Right atrium auricular region (tissue), 2 donors: Measurements from ENCODE around the gene MEGF6. TPM values are rescaled to one million over a fixed set of nuclear protein-coding genes. Genes with fewer than 3 reads are reported as not detected.

Experiments
- DNase-seq: peaks from one replicate; pipeline ENCODE4 v3.0.0-alpha.2; 2019; ENCODE audit warnings: low spot score
- H3K27ac ChIP-seq, 2 donors: fragments of 200-600 bp; sonication (generic); 1 replicate in 1 of 2; 2 replicates in 1 of 2; pipeline ENCODE4 v1.5.1; 2016 to 2019
- H3K27me3 ChIP-seq, 2 donors: fragments of 200-600 bp; sonication (generic); one replicate each; pipeline versions ENCODE4 v1.5.1 to v1.6.0; 2017 to 2019
- H3K36me3 ChIP-seq: fragments of 200-600 bp; sonication (generic); one replicate; pipeline ENCODE4 v1.5.1; 2016
- H3K4me1 ChIP-seq, 2 donors: fragments of 200-600 bp; sonication (generic); one replicate each; pipeline versions ENCODE4 v1.5.1 to v1.6.0; 2017 to 2019
- H3K4me3 ChIP-seq, 2 donors: fragments of 200-600 bp; sonication (generic); 1 replicate in 1 of 2; 2 replicates in 1 of 2; pipeline ENCODE4 v1.5.1; 2017 to 2019; ENCODE audit warnings: mild to moderate bottlenecking in 1 of 2, moderate library complexity in 1 of 2
- H3K9me3 ChIP-seq, 2 donors: fragments of 200-600 bp; sonication (generic); one replicate each; pipeline ENCODE4 v1.5.1; 2019
- CTCF ChIP-seq, 2 donors: fragments of 200-600 bp; sonication (generic); IDR thresholded peaks; one replicate each; pipeline ENCODE4 v1.5.1; 2019; ENCODE audit warnings: antibody characterized with exemption in 2 of 2
- total RNA-seq, 2 donors: library from RNA; depleted of rRNA; stranded (reverse); fragments of >200 nt; gene quantifications; one replicate each; pipeline ENCODE4 v1.1.0, GENCODE V29; 2016

MEGF6 gene
- total RNA-seq, 2 donors from 2014 or later = 14.9 to 32.6 TPM

- Histone ChIP-seq H3K9me3 (no peaks in the 10 kb centered on the region), H3K27me3 (no peaks in the 10 kb centered on the region), H3K27ac (no peak overlapping the region), H3K36me3 (no peaks in the 10 kb centered on the region), H3K4me3 (no peak overlapping the region), H3K4me1 (peaks cover 0 to 22% of the 10 kb centered on the region in 2 donors)
- DNase-seq = no peak
- no peak for TF ChIP-seq CTCF (IDR thresholded peaks at IDR 0.05)
Measured at GRCh38 chr1:3596663-3597598, 14.4 kb downstream of the MEGF6 start.

- Histone ChIP-seq H3K4me1 (peaks cover 0 to 22% of the 10 kb centered on the region in 2 donors), H3K4me3 (no peak overlapping the region), H3K27me3 (no peaks in the 10 kb centered on the region), H3K27ac (no peak overlapping the region), H3K36me3 (no peaks in the 10 kb centered on the region), H3K9me3 (no peaks in the 10 kb centered on the region)
- no peak for DNase-seq
- no peak for TF ChIP-seq CTCF (IDR thresholded peaks at IDR 0.05)
Measured at GRCh38 chr1:3595949-3596348, 15.4 kb downstream of the MEGF6 start.

GRCh38 chr1:3594706-3595377 lies 16.5 kb downstream of the MEGF6 start:
- no peak overlapping the region for H3K4me3 ChIP-seq

GRCh38 chr1:3593745-3594144 lies 17.6 kb downstream of the MEGF6 start:
- Histone ChIP-seq H3K27me3 (no peaks in the 10 kb centered on the region), H3K36me3 (no peaks in the 10 kb centered on the region), H3K4me3 (no peak overlapping the region), H3K9me3 (no peaks in the 10 kb centered on the region), H3K4me1 (peaks cover 0 to 29% of the 10 kb centered on the region in 2 donors), H3K27ac (no peak overlapping the region)
- no peak for DNase-seq
- TF ChIP-seq CTCF (IDR thresholded peaks at IDR 0.05) = no peak

More at GRCh38 chr1:3594706-3595377, 16.5 kb downstream of the MEGF6 start:
- DNase-seq = peak; percentile 60
- Histone ChIP-seq H3K9me3 (no peaks in the 10 kb centered on the region), H3K27me3 (no peaks in the 10 kb centered on the region), H3K27ac (no peak overlapping the region), H3K36me3 (no peaks in the 10 kb centered on the region), H3K4me1 (peaks cover 0 to 32% of the 10 kb centered on the region in 2 donors)
- TF ChIP-seq CTCF (IDR thresholded peaks at IDR 0.05) = no peak

GRCh38 chr1:3593334-3593733 lies 18.0 kb downstream of the MEGF6 start:
- H3K4me3 ChIP-seq = no peak overlapping the region
- H3K9me3 ChIP-seq = no peaks in the 10 kb centered on the region
- TF ChIP-seq CTCF (IDR thresholded peaks at IDR 0.05) = no peak
- no peak overlapping the region for H3K27ac ChIP-seq
- no peak for DNase-seq
- peaks cover 0 to 25% of the 10 kb centered on the region in 2 donors for H3K4me1 ChIP-seq
- no peaks in the 10 kb centered on the region for H3K27me3 ChIP-seq
- H3K36me3 ChIP-seq = no peaks in the 10 kb centered on the region
